ENCODE measurements around the gene RBMS2.
"Not testable (repeated sequence)": the region's sequence is repeated elsewhere in the genome, so short reads cannot be mapped to it uniquely, and the experiment has no call there.

The RBMS2 gene

DNA sequence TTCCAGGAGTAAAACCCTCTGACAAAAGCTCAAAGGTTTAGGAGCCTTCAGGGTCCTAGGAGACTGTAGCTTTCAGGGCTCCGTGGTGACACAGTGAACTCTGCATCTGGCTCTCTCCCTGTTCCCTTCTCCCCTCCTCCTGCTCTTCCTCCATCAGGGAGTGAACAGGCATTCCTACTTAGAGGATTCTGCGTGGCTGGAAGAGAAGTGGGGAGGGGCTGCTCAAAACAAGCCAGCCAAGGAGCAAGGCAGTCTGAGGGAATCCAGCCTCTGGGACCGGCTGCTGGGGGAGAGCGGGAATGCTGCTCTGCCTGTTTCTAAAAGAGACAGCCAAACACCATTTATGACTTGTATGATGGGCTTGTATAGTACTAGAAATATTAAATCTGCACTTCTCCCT, 49.5 kb downstream of the RBMS2 start:
- DNase-seq: no peak
- in situ Hi-C loops (cut with MboI; ENCODE audit: low pct_unique_long_range_greater_than_20kb, low sequenced_read_pairs): no loop called here

DNA sequence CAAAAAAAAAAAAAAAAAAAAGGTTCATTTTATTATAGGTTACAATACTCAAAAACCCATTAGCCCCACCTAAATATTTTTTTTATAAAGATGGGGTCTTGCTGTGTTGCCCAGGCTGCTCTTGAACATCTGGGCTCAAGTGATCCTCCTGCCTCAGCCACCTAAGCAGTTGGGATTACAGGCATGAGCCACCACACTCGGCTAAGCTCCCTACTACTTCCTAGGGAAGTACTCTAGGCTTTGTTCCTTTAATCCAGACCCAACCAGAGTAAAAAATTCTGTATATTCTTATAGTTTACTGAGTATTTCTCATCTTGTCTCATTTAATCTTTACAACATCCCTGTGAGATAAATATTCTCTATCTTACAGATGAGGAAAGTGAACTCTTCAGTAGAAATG, 50.7 kb downstream of the RBMS2 start:
- in situ Hi-C loops (cut with MboI; ENCODE audit: low pct_unique_long_range_greater_than_20kb, low sequenced_read_pairs): no loop called here
- DNase-seq: no peak

DNA sequence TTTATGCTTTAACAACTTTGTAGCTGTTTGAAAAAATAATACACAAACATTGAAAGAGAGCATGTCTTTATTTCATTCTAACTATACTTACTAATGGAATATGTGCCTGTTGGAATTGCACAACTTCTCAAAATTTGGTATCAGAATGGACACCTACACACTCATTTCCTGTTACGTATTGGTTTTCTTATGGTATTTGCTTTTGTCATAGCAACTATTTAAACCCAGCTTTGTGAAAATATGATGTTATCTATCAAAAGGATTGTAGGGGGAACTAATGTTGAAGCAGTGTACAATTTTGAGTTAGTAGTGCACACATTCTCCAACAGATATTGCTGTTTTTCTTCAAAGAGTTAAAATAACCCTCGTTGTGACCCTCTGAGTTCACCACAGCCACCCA, 52.6 kb downstream of the RBMS2 start:
- in situ Hi-C loops (cut with MboI; ENCODE audit: low pct_unique_long_range_greater_than_20kb, low sequenced_read_pairs): no loop called here
- peak; percentile 55 for DNase-seq

DNA sequence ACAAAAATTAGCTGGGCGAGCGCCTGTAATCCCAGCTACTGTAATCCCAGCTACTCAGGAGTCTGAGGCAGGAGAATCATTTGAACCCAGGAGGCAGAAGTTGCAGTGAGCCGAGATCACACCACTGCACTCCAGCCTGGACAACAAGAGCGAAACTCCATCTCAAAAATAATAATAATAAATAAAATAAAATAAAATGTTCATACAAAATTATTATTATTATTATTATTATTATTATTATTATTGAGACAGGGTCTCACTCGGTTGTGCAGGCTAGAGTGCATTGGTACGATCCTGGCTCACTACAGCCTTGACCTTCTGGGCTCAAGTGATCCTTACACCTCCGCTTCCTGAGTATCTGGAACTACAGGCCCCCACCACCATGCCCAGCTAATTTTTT, 55.6 kb downstream of the RBMS2 start:
- in situ Hi-C loops (cut with MboI; ENCODE audit: low pct_unique_long_range_greater_than_20kb, low sequenced_read_pairs); DNase-seq: not testable (repeated sequence)

DNA sequence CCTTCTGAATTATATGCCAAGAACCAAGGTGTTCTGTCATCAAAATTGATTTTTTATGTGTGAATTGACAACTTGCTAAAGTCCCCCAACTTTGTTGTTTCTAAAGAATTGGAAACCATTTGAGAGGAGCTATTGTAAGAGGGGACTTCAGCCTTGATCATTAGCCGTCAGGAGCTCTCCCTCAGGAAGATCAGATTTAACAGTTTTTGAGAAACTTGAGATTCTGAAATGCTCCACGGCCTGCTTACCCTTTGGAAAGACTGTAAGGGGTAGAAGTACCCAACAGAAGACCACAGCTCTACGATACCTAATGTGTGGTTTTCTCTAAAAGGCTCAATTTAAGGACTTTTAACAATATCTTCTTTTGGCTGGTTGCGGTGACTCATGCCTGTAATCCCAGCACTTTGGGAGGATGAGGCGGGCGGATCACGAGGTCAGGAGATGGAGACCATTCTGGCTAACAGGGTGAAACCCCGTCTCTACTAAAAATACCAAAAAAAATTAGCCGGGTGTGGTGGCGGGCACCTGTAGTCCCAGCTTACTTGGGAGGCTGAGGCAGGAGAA, 57.4 kb downstream of the RBMS2 start:
- in situ Hi-C loops (cut with MboI; ENCODE audit: low pct_unique_long_range_greater_than_20kb, low sequenced_read_pairs): no loop called here
- no peak for DNase-seq

DNA sequence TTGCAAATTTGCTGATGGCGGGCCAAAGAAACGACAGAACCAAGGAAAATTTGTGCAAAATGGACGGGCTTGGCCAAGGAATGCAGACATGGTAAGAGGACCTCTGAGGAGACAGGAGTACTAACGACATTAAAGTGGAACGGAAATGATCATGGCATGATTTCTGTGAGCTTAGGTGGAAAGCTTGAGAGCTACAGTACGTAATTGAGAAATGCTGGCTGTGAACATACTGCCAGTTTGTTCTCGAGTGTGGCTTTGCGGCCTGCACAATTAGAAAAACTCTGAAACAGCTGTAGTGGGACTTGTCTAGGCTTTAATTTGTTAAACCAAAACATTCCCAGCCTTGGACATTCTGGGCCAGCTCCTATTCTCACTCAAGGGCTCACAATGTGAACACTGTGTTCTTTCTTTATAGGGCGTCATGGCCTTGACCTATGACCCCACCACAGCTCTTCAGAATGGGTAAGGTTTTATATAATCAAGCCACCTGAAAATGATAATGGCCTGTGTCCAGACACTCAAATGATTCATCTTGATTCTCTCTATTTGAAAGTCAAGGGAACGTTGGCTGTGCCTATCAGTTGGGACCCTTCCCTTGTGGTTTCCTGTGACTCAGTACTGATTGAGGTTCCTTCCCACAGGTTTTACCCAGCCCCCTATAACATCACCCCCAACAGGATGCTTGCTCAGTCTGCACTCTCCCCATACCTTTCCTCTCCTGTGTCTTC, 60.0 kb downstream of the RBMS2 start:
- peak; percentile 78 for DNase-seq

DNA sequence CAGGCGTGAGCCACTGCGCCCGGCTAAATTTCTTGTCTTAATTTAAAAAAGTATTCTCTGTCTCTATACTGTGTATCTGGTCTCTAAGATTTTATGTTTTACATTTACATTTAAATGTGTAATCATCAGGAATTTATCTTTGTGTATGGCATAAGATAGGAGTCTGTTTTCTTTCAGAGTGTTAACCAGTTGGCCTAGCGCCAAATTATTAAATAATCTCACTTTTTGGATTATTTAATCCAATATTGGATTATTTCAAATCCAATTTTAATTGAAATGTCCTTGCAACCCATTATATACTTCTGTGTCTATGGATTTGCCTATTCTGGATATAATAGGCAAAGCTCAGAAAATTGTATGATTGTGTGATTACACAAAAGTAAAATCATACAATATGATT, 63.5 kb downstream of the RBMS2 start:
- in situ Hi-C loops (cut with MboI; ENCODE audit: low pct_unique_long_range_greater_than_20kb, low sequenced_read_pairs): no loop called here
- no peak for DNase-seq

More for the DNA sequence above, 60.0 kb downstream of the RBMS2 start:
- in situ Hi-C loops (cut with MboI; ENCODE audit: low pct_unique_long_range_greater_than_20kb, low sequenced_read_pairs): no loop called here

DNA sequence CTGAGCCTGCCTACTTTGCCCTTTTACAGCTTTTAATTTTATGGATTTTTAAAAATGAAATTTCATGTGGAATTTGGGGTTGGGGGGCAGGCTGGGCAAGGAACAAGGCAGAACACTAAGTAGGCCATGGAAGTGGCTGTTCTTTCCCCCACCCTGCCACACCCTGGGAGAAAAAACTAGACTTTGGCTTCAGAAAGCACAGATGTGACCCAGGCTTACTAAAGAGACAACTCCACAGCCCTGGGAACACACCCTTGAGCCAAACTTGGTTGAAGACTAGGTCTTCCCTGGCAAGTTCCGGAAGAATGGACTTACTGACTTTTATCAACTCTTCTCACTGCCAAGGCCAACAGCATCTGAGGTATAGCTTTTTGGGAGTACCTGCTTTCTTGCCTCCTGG, 68.2 kb downstream of the RBMS2 start:
- in situ Hi-C loops (cut with MboI; ENCODE audit: low pct_unique_long_range_greater_than_20kb, low sequenced_read_pairs): no loop called here

DNA sequence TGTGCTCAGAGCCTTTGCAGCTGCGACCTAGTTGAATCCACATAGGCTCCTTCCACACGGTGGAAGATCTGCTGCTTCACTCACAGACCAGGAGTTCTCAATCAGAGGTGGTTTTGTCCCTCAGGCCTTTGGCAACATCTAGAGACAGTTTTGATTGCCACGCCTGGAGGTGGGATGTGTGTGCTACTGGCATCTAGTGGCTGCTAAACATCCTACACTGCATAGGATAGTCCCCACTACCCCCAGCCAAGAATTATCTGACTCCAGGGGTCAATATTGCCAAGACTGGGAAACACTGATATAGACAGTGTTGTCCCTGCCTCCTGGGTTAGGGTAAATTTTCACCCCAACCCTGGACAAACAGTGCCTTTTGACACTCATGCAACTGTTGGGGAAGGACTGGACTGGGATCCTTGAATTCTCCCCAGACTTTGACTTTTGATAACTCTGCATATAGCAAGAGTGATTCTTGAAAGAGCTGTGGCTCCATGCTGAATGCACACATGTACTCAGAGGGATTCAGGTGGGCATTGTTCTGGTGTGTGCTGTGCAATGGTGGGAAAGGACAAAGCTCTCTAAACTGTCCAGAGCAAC, 68.7 kb downstream of the RBMS2 start:
- DNase-seq: peak; percentile 61
- in situ Hi-C loops (cut with MboI; ENCODE audit: low pct_unique_long_range_greater_than_20kb, low sequenced_read_pairs): no loop called here

More for the DNA sequence above, 68.2 kb downstream of the RBMS2 start:
- DNase-seq: no peak

DNA sequence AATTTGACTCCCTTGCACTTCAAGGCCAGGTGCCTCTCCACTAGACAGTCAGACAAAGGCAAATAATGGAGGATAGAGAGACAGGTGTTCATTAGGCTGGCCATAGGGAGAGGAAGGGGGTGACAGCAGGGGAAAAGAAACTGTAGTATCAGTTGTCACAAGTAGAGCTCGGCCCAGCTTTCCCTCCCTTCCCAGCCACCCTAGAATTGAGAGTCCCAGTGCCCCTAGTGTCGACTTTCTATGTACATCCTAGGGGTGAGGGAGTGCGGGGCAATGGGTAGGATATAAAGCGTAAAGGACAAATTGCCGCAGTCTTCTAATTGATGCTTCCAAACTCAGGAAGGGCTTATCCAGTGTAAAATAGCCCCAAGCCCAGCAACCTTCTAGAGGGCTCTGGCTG, 69.5 kb downstream of the RBMS2 start:
- in situ Hi-C loops (cut with MboI; ENCODE audit: low pct_unique_long_range_greater_than_20kb, low sequenced_read_pairs): no loop called here
- DNase-seq: no peak

DNA sequence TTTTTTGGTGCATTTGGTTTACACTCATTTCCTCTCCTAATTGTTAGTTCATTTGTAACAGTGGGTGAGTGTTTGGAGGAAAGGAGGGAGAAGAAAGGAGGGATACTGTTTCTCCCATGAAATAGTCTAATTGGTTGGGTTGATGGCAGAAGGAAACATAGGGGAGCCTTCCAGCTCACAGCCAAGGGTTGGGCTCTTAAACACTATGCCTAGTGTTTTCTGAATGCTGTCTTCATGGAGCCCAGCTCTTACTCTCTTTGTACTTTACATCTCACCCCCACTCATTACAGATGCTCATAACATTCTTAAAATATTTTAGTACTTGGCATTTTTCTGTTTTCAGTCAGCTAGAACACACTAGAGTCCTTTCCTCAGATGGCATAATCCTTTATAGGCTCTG, 70.3 kb downstream of the RBMS2 start:
- in situ Hi-C loops (cut with MboI; ENCODE audit: low pct_unique_long_range_greater_than_20kb, low sequenced_read_pairs): no loop called here
- DNase-seq: no peak

DNA sequence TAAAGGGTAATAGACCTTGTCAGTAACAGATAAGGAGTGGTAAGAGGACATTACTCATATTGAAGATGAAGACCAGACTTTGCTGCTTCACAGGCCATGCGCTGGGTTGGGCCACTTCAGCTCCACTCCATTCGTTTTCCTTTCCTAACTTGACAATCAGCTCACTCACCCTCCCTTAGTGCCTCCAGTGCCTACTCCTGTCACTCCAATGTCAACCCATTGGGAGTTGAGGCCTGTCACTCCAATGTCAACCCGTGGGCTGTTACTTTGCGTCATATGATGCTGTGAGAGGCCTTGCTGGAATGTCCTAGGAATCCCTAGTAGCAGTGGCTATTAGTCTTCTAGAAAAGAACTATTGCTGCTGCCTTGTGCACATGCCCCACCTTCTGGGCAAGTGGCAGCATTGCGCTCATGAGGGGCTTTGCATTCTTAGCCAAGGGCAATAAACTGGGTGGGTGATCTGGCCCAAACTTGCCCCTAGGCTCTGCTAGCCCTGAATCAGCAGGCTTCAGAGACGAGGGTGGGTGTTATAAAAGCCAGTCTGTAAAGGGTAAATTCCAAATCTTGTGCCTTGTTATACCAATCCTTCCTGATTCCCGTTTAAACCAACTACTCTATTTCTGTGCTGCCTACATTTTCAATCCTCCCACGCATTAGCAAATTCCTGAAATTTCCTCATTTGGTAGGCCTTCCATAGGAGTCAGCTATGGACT, 72.4 kb downstream of the RBMS2 start:
- in situ Hi-C loops (cut with MboI; ENCODE audit: low pct_unique_long_range_greater_than_20kb, low sequenced_read_pairs): no loop called here
- DNase-seq: peak; percentile 74

DNA sequence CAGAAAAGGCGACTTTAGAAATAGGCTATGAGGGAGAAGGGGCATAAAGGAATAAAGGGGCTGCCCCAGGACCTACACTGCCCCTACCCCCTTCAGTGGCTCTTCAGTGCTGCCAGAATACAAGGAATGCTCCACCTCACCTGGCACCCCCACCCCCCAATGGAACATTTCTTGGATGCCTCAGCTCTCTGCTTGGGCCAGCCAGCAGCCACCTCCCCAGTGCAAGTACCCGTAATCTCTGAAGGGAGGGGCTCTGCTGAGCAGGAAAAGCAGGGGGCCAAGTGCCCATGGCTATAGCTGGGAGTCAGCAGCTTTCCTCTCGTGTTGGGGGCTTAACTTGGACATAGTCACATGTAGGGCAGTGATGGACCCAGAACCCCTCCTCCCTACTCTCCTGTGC, 75.2 kb downstream of the RBMS2 start:
- in situ Hi-C loops (cut with MboI; ENCODE audit: low pct_unique_long_range_greater_than_20kb, low sequenced_read_pairs): no loop called here
- no peak for DNase-seq

DNA sequence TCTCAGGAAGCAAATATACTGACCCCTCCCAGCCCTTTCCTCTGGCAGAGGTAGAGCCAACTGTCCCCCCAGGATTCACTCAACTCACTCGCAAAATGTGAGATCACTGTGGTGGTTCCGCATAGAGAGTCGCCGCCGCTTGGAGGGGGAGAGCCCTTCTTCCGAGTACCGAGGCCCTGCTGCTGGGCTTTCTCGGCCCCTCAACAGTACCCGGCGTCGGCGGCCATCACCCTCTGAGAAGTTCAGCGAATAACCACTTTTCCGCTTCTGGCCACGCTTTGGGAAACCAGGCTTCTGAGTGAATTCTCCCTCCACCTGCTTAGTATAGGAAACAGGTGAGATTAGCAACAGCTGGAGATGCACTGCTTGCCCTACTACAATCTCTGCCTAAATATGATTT, 77.4 kb downstream of the RBMS2 start:
- in situ Hi-C loops (cut with MboI; ENCODE audit: low pct_unique_long_range_greater_than_20kb, low sequenced_read_pairs): no loop called here
- DNase-seq: no peak

DNA sequence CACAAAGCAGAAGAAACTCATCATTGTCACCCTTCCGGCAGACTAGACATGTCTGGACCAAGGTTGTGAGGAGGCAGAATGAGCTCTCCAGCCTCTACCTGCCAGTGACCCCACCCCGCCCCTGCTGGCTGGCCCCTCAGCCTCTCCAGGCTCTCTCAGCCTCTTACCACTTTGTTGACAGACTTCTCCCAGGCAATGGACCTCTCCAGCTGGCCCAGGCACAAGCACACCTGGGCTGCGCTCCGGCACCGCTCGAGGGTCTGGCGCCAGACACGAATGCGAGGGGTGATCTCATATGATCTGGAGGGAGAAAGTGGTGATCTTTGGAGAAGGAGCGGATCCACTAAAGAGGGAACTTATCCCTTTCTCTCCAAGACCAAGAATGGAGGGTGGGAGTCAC, 78.2 kb downstream of the RBMS2 start:
- no peak for DNase-seq
- in situ Hi-C loops (cut with MboI; ENCODE audit: low pct_unique_long_range_greater_than_20kb, low sequenced_read_pairs): no loop called here

DNA sequence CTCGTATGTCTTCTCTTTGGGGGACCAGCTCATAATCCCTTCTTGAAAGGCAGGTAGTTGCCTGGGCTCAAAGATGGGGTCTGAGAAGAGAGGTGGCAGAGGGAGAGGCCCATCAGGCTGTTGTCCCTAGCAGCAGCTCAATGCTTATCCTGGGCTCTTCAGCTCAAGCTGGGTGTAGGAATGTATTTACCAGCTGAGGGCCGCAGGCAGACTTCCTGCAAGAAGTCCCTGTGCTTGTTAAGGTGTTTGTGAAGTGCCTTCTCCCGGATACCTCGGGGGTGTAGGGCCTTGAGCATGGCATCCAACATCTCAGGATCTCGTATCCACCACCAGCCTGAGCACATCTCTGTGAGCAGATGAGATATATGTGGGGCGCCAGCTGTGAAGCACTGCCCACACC, 79.1 kb downstream of the RBMS2 start:
- DNase-seq: no peak
- in situ Hi-C loops (cut with MboI; ENCODE audit: low pct_unique_long_range_greater_than_20kb, low sequenced_read_pairs): no loop called here

DNA sequence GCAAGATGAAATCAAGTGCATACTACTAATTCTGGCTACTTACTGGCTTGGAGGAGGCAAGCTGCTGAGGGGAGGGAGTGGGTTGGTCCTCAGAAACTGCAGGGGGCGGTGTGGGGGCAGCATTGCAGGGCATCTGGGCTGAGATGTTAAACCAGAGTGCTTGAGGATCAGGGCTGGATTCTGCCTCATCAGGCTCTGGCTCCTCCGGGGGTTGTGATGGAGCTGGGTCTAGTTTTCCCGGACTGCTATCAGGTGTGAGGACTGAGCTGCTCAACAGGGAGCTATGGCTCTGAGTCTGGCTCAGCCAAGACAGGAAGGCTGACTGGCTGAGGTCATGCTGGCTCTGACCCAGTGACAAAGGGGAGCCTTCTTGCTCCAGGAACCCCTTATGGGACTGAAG, 79.9 kb downstream of the RBMS2 start:
- DNase-seq: peak; percentile 28
- in situ Hi-C loops (cut with MboI; ENCODE audit: low pct_unique_long_range_greater_than_20kb, low sequenced_read_pairs): no loop called here

DNA sequence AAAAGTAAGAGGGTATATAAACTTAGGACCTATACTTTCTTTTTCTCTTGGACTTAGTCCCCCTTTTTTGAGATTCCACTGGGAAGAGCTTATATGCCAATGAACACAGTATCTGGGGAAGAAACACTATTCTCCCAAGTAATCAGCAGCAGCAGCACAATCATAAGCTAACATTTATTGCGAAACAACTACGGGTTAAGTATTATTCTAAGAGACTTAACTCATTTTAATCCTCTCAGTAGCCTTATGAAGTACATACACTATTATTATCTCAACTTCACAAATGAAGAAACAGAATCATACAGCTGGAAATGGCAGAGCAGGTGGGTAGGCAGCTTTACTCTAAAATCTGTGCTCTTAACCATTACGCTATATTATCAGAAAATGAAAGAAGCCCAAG, 80.6 kb downstream of the RBMS2 start:
- in situ Hi-C loops (cut with MboI; ENCODE audit: low pct_unique_long_range_greater_than_20kb, low sequenced_read_pairs): no loop called here
- no peak for DNase-seq

DNA sequence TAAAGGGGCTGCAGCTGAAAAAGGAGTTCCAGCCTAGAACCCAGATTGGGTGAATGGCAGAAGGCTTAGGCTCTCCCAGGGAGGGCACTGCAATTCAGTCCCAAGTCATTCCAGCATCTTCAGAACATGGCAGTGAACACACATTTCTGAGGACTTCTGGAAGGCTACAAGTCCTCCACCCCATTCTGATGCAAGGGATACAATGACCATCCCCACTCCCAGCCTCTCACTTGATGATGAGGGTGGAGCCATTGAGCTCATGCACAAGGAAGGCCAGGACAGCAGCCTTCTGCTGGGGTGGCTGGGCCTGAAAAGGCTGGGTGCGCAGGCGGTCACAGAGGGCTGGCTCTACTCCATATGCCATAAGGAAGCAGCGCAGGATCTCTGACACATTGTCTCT, 82.7 kb downstream of the RBMS2 start:
- in situ Hi-C loops (cut with MboI; ENCODE audit: low pct_unique_long_range_greater_than_20kb, low sequenced_read_pairs): no loop called here
- DNase-seq: no peak

DNA sequence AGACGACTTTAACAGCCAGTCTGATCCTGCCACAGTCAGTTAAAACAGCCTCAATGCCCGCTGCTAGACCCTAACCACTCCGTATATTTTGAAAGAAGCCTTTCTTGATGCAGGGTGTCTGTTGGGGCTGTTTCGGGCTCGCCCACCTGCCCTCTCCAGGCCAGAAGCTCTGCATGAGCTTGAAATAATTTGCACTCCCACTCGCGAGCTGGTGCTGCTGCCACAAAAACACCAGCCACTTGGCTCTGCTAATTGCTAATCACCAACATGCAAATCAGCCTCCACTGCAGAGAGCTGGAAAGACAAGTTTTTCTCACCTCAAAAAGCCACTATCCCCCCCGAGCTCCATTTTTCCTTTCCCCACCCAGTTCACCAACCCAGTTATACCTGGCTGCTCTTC, 93.0 kb downstream of the RBMS2 start:
- in situ Hi-C loops (cut with MboI; ENCODE audit: low pct_unique_long_range_greater_than_20kb, low sequenced_read_pairs): no loop called here
- DNase-seq: no peak

Measured in KBM-7 (cell line).